Measurements from ENCODE around the gene IVD.

DNA sequence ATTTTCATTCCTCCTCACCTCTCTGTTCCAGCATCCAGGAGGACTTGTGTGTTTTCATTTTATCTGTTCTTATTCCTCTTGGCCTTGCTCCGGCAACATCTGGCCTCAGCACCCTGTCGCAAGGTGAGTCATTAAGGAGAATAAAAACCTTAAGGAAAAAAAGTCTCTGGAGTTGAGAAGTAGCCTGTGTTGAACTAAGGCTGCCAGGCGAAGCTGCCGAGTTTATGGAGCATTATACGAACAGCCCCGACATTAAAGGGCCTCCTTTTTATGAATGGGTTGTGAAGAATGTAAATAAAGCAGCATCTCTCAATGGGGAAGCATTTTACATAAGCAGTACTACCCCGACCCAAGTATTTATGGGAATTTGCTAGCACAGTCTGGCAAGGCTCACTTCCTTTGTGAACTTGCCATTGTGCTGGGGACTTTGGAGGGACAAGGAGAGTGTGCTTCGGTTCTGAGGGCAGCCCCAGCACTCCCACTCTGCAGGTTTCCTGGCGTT is 39.9 kb downstream of the IVD start:
- TF ChIP-seq, protein P1, sequence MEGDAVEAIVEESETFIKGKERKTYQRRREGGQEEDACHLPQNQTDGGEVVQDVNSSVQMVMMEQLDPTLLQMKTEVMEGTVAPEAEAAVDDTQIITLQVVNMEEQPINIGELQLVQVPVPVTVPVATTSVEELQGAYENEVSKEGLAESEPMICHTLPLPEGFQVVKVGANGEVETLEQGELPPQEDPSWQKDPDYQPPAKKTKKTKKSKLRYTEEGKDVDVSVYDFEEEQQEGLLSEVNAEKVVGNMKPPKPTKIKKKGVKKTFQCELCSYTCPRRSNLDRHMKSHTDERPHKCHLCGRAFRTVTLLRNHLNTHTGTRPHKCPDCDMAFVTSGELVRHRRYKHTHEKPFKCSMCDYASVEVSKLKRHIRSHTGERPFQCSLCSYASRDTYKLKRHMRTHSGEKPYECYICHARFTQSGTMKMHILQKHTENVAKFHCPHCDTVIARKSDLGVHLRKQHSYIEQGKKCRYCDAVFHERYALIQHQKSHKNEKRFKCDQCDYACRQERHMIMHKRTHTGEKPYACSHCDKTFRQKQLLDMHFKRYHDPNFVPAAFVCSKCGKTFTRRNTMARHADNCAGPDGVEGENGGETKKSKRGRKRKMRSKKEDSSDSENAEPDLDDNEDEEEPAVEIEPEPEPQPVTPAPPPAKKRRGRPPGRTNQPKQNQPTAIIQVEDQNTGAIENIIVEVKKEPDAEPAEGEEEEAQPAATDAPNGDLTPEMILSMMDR (IDR thresholded peaks at IDR 0.05; ENCODE audit: control extremely low read depth in 1 of 3, insufficient read depth in 1 of 3, low read depth in 1 of 3, low read length in 3 of 3): no peak
- TF ChIP-seq POLR2AphosphoS5 (IDR thresholded peaks at IDR 0.05; ENCODE audit: low read depth, low read length): no peak
- no peak for TF ChIP-seq YY1 (IDR thresholded peaks at IDR 0.05; ENCODE audit: low read depth, low read length)
- no peak for TF ChIP-seq POLR2A (IDR thresholded peaks at IDR 0.05; ENCODE audit: control extremely low read depth in 1 of 2, low read depth in 2 of 2, low read length in 2 of 2)
- no peak for TF ChIP-seq TAF1 (IDR thresholded peaks at IDR 0.05; ENCODE audit: low read depth, low read length)
- TF ChIP-seq EZH2 (IDR thresholded peaks at IDR 0.05; ENCODE audit: low read depth, low read length, severe bottlenecking): no peak
- no peak for TF ChIP-seq GABPA (IDR thresholded peaks at IDR 0.05; ENCODE audit: borderline replicate concordance, insufficient read depth, low read length)
- no peak for TF ChIP-seq BACH1 (IDR thresholded peaks at IDR 0.05; ENCODE audit: low read length)
- no peak for TF ChIP-seq TEAD4 (IDR thresholded peaks at IDR 0.05; ENCODE audit: low read depth, low read length)
- TF ChIP-seq MAFK (IDR thresholded peaks at IDR 0.05; ENCODE audit: low read depth, low read length): no peak
- TF ChIP-seq SRF (IDR thresholded peaks at IDR 0.05; ENCODE audit: low read depth, low read length): no peak
